RWPE1 (cell line): ENCODE results near the gene ARVCF.
A peak's percentile ranks its signal among the peaks of the same experiment; 100 is the strongest.

Experiments
- CTCF ChIA-PET: fragments of 350-600 bp; sonication (Branson Sonifier 250); formaldehyde crosslinking; extraction: SDS; loops from one replicate; lab custom pipeline; 2021; lab: Yijun Ruan, JAX
- POLR2A ChIA-PET: fragments of 400-600 bp; formaldehyde crosslinking; extraction: SDS; loops from one replicate; lab custom pipeline; 2020; ENCODE audit warnings: antibody characterized with exemption; ENCODE audit not compliant: low non-redundant PET; lab: Yijun Ruan, JAX
- DNase-seq: peaks from one replicate; pipeline ENCODE4 v3.0.0; 2012; ENCODE audit warnings: low spot score
- H3K27ac ChIP-seq: fragments of 450-650 bp; 2 replicates; pipeline ENCODE4 v1.5.1; 2017
- TF ChIP-seq, protein P1 (sequence below): fragments of 450-650 bp; conservative IDR thresholded peaks from 2 replicates; pipeline ENCODE4 v1.5.1; 2017; ENCODE audit warnings: low read depth, mild to moderate bottlenecking

The ARVCF gene, protein sequence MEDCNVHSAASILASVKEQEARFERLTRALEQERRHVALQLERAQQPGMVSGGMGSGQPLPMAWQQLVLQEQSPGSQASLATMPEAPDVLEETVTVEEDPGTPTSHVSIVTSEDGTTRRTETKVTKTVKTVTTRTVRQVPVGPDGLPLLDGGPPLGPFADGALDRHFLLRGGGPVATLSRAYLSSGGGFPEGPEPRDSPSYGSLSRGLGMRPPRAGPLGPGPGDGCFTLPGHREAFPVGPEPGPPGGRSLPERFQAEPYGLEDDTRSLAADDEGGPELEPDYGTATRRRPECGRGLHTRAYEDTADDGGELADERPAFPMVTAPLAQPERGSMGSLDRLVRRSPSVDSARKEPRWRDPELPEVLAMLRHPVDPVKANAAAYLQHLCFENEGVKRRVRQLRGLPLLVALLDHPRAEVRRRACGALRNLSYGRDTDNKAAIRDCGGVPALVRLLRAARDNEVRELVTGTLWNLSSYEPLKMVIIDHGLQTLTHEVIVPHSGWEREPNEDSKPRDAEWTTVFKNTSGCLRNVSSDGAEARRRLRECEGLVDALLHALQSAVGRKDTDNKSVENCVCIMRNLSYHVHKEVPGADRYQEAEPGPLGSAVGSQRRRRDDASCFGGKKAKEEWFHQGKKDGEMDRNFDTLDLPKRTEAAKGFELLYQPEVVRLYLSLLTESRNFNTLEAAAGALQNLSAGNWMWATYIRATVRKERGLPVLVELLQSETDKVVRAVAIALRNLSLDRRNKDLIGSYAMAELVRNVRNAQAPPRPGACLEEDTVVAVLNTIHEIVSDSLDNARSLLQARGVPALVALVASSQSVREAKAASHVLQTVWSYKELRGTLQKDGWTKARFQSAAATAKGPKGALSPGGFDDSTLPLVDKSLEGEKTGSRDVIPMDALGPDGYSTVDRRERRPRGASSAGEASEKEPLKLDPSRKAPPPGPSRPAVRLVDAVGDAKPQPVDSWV

DNA sequence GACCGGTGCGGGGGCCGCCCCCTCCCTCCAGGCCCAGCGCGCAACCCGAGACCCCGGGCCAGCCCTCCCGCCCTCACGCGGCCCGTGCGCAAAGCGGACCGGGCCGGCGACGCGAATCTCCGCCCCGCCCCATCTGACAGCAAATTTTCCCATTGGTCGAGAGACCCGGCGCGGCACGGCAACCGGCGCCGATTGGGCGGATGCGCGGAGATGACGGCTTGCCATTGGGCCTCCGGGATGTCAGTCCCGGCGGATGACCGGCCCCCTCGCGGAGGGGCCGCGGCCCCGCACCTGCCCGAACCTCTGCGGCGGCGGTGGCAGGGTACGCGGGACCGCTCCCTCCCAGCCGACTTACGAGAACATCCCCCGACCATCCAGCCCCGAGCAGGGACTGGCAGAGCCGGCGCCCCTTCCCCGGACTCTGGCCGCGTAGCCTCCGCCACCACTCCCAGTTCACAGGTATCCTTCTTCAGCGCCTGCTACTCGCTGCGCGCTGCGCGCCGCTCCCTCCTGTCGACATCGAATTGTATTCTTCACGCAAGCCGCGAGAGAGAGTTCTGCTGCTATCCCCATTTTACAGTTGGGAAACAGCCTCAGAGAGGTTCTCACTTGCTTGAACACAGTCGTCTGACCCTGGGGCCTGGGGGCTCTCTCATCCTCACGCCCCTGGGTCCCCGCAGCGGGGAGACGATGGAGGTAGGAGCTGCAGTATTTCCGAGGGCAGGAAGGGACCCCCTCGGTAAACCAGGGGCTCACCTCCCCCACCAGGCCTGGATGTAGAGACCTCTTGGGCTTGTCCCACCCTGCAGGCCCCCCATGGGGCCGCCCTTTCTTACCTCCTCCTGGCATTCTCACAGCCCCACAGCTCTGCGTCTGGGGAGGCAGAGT, at the start of gene ARVCF:
Gene ARVCF, minus strand, starts transcription at position 90 of the 888 bp plus-strand sequence. CDS start 26,029 bp downstream, outside the sequence.
- ChIA-PET CTCF (no interaction called here), POLR2A (no interaction called here)
- H3K27ac ChIP-seq = no peak within 1 kb of the TSS; the same call in 1 of the 2 replicates
- peak; percentile 99 for DNase-seq
- TF ChIP-seq, protein P1, sequence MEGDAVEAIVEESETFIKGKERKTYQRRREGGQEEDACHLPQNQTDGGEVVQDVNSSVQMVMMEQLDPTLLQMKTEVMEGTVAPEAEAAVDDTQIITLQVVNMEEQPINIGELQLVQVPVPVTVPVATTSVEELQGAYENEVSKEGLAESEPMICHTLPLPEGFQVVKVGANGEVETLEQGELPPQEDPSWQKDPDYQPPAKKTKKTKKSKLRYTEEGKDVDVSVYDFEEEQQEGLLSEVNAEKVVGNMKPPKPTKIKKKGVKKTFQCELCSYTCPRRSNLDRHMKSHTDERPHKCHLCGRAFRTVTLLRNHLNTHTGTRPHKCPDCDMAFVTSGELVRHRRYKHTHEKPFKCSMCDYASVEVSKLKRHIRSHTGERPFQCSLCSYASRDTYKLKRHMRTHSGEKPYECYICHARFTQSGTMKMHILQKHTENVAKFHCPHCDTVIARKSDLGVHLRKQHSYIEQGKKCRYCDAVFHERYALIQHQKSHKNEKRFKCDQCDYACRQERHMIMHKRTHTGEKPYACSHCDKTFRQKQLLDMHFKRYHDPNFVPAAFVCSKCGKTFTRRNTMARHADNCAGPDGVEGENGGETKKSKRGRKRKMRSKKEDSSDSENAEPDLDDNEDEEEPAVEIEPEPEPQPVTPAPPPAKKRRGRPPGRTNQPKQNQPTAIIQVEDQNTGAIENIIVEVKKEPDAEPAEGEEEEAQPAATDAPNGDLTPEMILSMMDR = no peak

DNA sequence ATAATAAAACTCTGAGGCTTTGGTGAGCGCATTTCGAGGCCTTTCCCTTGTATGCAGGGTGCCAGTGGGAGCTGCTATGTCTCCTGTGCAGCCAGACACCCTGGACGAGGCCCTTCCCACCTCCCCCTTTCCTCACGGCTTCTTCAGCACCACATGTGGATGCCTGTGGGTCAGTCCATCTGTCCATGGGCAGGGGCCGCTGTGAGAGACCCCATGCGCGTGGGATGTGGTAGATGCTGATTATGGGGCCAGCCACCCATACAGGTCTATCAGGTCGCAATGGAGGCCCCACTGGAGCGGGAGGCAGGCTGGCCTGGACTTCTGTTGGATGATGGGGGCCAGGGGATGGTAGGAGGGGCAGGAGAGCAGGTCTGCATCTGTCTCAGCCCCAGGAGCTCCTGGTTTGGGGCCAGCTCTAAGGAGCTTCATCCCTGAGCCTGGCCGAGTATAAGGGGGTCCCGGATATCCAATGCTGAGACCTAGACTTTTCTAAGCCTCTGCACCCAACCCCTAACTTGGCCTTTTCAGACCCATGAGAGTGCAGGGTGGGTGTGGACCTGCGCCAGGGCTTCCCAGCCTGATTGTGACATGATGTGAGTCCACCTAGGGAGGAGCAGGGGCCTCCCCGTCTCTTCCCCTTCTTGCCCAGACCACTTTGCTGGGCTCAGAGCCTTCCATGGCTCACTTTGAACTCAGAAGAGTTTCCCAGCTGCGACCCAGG, 49.4 kb upstream of the ARVCF start:
- no peak for DNase-seq
- ChIA-PET CTCF (no interaction called here), POLR2A (no interaction called here)
- TF ChIP-seq, protein P1 = no peak
- H3K27ac ChIP-seq = 0 out of 2 replicates have a peak overlapping the region, but pooled peaks have one; percentile 8

DNA sequence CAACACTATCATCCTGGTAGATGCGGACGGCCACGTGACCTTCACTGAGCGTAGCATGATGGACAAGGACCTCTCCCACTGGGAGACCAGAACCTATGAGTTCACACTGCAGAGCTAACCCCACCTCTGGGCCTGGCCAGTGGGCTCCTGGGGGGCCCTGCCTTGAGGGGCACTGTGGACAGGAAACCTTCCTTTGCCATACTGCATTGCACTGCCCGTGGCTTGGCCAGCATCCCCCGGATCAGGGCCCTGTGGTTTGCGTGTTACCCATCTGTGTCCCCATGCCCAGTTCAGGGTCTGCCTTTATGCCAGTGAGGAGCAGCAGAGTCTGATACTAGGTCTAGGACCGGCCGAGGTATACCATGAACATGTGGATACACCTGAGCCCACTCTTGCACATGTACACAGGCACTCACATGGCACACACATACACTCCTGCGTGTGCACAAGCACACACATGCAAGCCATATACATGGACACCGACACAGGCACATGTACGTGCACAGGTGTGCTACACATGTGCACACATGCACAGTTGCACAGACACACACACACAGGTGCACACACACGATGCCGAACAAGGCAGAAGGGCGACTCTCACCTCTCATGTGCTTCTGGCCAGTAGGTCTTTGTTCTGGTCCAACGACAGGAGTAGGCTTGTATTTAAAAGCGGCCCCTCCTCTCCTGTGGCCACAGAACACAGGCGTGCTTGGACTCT, 48.1 kb upstream of the ARVCF start:
- DNase-seq = no peak
- POLR2A ChIA-PET = no interaction called here
- TF ChIP-seq, protein P1 = no peak
- CTCF ChIA-PET = no interaction called here
- peak overlapping the region; percentile 86 for H3K27ac ChIP-seq

DNA sequence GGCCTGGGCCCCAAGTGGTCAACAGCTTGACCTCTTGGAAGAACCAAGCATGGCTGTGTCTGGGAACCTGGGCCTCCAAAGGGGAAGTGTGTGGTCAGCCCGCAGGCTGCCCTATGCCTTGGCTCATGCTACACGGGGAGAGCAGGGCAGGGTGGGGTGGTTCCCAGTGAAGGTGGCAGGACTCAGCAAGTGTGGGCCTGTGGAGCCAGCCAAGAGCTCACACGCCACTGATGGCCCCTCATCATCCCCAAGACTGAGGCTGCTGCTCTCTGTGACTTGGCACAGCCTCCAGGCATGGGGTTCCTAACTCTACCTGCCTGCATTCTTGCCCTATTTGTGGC, 47.5 kb upstream of the ARVCF start:
- CTCF ChIA-PET = no interaction called here
- TF ChIP-seq, protein P1 = no peak
- H3K27ac ChIP-seq = peak overlapping the region; percentile 86
- no peak for DNase-seq
- POLR2A ChIA-PET = no interaction called here

DNA sequence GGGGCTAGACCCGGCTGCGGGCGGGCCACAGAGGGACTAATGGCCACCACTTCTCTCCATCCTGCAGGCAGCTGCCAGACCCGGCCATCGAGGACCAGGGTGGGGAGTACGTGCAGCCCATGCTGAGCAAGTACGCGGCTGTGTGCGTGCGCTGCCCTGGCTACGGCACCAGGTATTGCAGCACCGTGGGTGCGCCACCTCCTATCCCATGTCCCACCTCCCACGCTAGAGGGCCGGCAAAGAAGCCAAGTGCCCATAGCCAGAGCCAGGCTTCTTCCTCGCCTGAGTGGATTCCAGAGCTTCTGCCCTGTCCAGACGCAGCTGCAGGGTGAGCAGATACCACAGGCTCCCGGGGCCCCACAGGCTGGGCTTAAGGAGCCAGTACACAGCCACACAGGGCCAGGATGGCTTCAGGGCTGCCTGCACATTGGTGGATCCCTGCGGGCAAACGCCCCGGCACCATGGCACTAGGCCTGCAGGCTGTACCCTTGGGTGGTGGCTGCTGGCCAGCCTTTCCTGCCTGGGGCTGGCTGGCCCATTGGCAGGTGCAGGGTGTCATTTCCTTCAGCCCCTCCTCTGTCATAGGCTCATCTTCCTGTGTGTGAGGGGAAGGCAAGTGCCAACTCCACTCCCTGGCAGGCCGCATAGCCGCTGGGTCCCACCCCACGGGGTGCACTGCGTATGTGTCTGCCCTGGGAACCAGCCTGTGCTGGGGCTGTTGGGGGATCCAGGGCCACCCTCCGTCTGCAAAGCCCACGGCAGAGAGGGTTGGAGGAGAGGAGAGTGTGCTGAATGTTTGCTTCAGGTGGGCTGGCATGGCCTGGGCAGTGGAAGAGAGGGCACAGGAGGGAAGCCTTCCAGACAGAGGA, 46.9 kb upstream of the ARVCF start:
- peak overlapping the region; percentile 86 for H3K27ac ChIP-seq
- DNase-seq = no peak
- POLR2A ChIA-PET = no interaction called here
- TF ChIP-seq, protein P1 = no peak
- CTCF ChIA-PET = no interaction called here
